MV-4-11 (cell line): ENCODE measurements around the gene AQP4.

ENCODE experiments used
- DNase-seq: peaks from one replicate; lab custom pipeline; 2025; lab: John Stamatoyannopoulos, UW

The AQP4 gene

GRCh38 chr18:26839609-26840008 is 25.9 kb downstream of the AQP4 start:
- no peak for DNase-seq

GRCh38 chr18:26832302-26832701 is 33.2 kb downstream of the AQP4 start:
- no peak for DNase-seq

- no peak for DNase-seq
These were observed 37.9 kb downstream of the AQP4 start for GRCh38 chr18:26827581-26827980.

GRCh38 chr18:26826656-26827235 is 38.8 kb downstream of the AQP4 start:
- DNase-seq: no peak

GRCh38 chr18:26821181-26821580 is 44.3 kb downstream of the AQP4 start:
- peak; percentile 59 for DNase-seq

- DNase-seq: no peak
These were observed 46.5 kb downstream of the AQP4 start for GRCh38 chr18:26819046-26819445.

- DNase-seq: no peak
These were observed 47.0 kb downstream of the AQP4 start for GRCh38 chr18:26818461-26818860.

- DNase-seq: peak; percentile 23
These were observed 52.5 kb downstream of the AQP4 start for GRCh38 chr18:26813043-26813442.

- DNase-seq: no peak
These were observed 53.0 kb downstream of the AQP4 start for GRCh38 chr18:26812462-26812861.

GRCh38 chr18:26809346-26809745 is 56.2 kb downstream of the AQP4 start:
- DNase-seq: peak; percentile 72

GRCh38 chr18:26806224-26806623 is 59.3 kb downstream of the AQP4 start:
- DNase-seq: no peak

- no peak for DNase-seq
These were observed 61.0 kb downstream of the AQP4 start for GRCh38 chr18:26804519-26804918.

- DNase-seq: no peak
These were observed 61.9 kb downstream of the AQP4 start for GRCh38 chr18:26803643-26804042.

- peak; percentile 33 for DNase-seq
These were observed 62.9 kb downstream of the AQP4 start for GRCh38 chr18:26802330-26803200.
